ENCODE measurements around the gene IL37. TPM values are rescaled to one million over a fixed set of nuclear protein-coding genes. Genes with fewer than 3 reads are reported as not detected.
"Not testable (repeated sequence)": the region's sequence is repeated elsewhere in the genome, so short reads cannot be mapped to it uniquely, and the experiment has no call there.

IL37 gene
- total RNA-seq, 1 donor from 2014 or later = not detected

GRCh38 chr2:112926707-112927106 is 15.7 kb downstream of the IL37 start:
- no peaks in the 10 kb centered on the region for H3K4me1 Mint-ChIP-seq (ENCODE audit: low read depth, unreplicated experiment)
- no peak for DNase-seq
- H3K9me3 Mint-ChIP-seq (ENCODE audit: unreplicated experiment) = no peaks in the 10 kb centered on the region
- no peaks in the 10 kb centered on the region for H3K27me3 Mint-ChIP-seq (ENCODE audit: unreplicated experiment)
- no peak overlapping the region for H3K4me3 Mint-ChIP-seq (ENCODE audit: unreplicated experiment)
- TF ChIP-seq CTCF (IDR thresholded peaks at IDR 0.05; ENCODE audit: partially characterized antibody, unreplicated experiment) = no peak
- H3K27ac Mint-ChIP-seq (ENCODE audit: unreplicated experiment) = no peak overlapping the region
- no peaks in the 10 kb centered on the region for H3K36me3 Mint-ChIP-seq (ENCODE audit: unreplicated experiment)

- Mint-ChIP-seq H3K27ac (ENCODE audit: unreplicated experiment) (no peak overlapping the region), H3K4me1 (ENCODE audit: low read depth, unreplicated experiment) (no peaks in the 10 kb centered on the region), H3K36me3 (ENCODE audit: unreplicated experiment) (no peaks in the 10 kb centered on the region), H3K9me3 (ENCODE audit: unreplicated experiment) (no peaks in the 10 kb centered on the region), H3K4me3 (ENCODE audit: unreplicated experiment) (no peak overlapping the region), H3K27me3 (ENCODE audit: unreplicated experiment) (no peaks in the 10 kb centered on the region)
- no peak for TF ChIP-seq CTCF (IDR thresholded peaks at IDR 0.05; ENCODE audit: partially characterized antibody, unreplicated experiment)
- no peak for DNase-seq
These were observed 16.8 kb downstream of the IL37 start for GRCh38 chr2:112927745-112928144.

GRCh38 chr2:112933261-112933660 is 22.3 kb downstream of the IL37 start:
- Mint-ChIP-seq H3K27ac (ENCODE audit: unreplicated experiment) (no peak overlapping the region), H3K9me3 (ENCODE audit: unreplicated experiment) (peaks cover 2% of the 10 kb centered on the region)
- no peak for DNase-seq

GRCh38 chr2:112934117-112934516 is 23.2 kb downstream of the IL37 start:
- not testable (repeated sequence) for H3K36me3 Mint-ChIP-seq (ENCODE audit: unreplicated experiment); H3K27me3 Mint-ChIP-seq (ENCODE audit: unreplicated experiment); H3K4me3 Mint-ChIP-seq (ENCODE audit: unreplicated experiment); H3K4me1 Mint-ChIP-seq (ENCODE audit: low read depth, unreplicated experiment); DNase-seq; H3K9me3 Mint-ChIP-seq (ENCODE audit: unreplicated experiment)
- peak overlapping the region; percentile 83 for H3K27ac Mint-ChIP-seq (ENCODE audit: unreplicated experiment)

More at GRCh38 chr2:112933261-112933660, 22.3 kb downstream of the IL37 start:
- no peaks in the 10 kb centered on the region for H3K36me3 Mint-ChIP-seq (ENCODE audit: unreplicated experiment)
- no peaks in the 10 kb centered on the region for H3K27me3 Mint-ChIP-seq (ENCODE audit: unreplicated experiment)
- peaks cover 6% of the 10 kb centered on the region for H3K4me1 Mint-ChIP-seq (ENCODE audit: low read depth, unreplicated experiment)
- H3K4me3 Mint-ChIP-seq (ENCODE audit: unreplicated experiment) = no peak overlapping the region
- no peak for TF ChIP-seq CTCF (IDR thresholded peaks at IDR 0.05; ENCODE audit: partially characterized antibody, unreplicated experiment)

- no peak overlapping the region for H3K27ac Mint-ChIP-seq (ENCODE audit: unreplicated experiment)
- no peak for TF ChIP-seq CTCF (IDR thresholded peaks at IDR 0.05; ENCODE audit: partially characterized antibody, unreplicated experiment)
- H3K9me3 Mint-ChIP-seq (ENCODE audit: unreplicated experiment) = peaks cover 2% of the 10 kb centered on the region
- H3K4me1 Mint-ChIP-seq (ENCODE audit: low read depth, unreplicated experiment) = peaks cover 6% of the 10 kb centered on the region
- DNase-seq = no peak
- no peaks in the 10 kb centered on the region for H3K27me3 Mint-ChIP-seq (ENCODE audit: unreplicated experiment)
- no peaks in the 10 kb centered on the region for H3K36me3 Mint-ChIP-seq (ENCODE audit: unreplicated experiment)
- no peak overlapping the region for H3K4me3 Mint-ChIP-seq (ENCODE audit: unreplicated experiment)
These were observed 25.9 kb downstream of the IL37 start for GRCh38 chr2:112936927-112937232.

- Mint-ChIP-seq H3K4me1 (ENCODE audit: low read depth, unreplicated experiment) (peaks cover 6% of the 10 kb centered on the region), H3K27ac (ENCODE audit: unreplicated experiment) (no peak overlapping the region), H3K4me3 (ENCODE audit: unreplicated experiment) (no peak overlapping the region), H3K36me3 (ENCODE audit: unreplicated experiment) (no peaks in the 10 kb centered on the region), H3K27me3 (ENCODE audit: unreplicated experiment) (no peaks in the 10 kb centered on the region), H3K9me3 (ENCODE audit: unreplicated experiment) (peaks cover 2% of the 10 kb centered on the region)
- no peak for DNase-seq
- TF ChIP-seq CTCF (IDR thresholded peaks at IDR 0.05; ENCODE audit: partially characterized antibody, unreplicated experiment) = no peak
These were observed 27.9 kb downstream of the IL37 start for GRCh38 chr2:112938904-112939303.

Measured in glutamatergic neuron (in vitro differentiated cells).